Measurements from ENCODE around the gene PRKCE. TPM values are rescaled to one million over a fixed set of nuclear protein-coding genes. Genes with fewer than 3 reads are reported as not detected.

PRKCE gene
- total RNA-seq, 5 donors from 2014 or later (not counting 1 experiment from before 2014, with no cell fraction given): 16.5 to 29.8 (median 23.4) TPM

GRCh38 chr2:46002507-46002883, 351.0 kb downstream of the PRKCE start:
- ATAC-seq (replicated peaks in 1 of 4) (no peak), DNase-seq (no peak)
- H3K9me3 Mint-ChIP-seq: no peaks in the 10 kb centered on the region
- peaks cover 52% of the 10 kb centered on the region for H3K36me3 Mint-ChIP-seq
- no peak overlapping the region for H3K27ac ChIP-seq (ENCODE audit: low read length)
- ChIA-PET POLR2A (no interaction called here), CTCF (interaction anchor here (0.6 to 1.1 kb wide), 2 partner anchors 9 to 461 kb away, joined by 3 read pairs; no protein-coding TSS in a partner anchor)
- no peaks in the 10 kb centered on the region for H3K27me3 Mint-ChIP-seq
- no peaks in the 10 kb centered on the region for H3K4me1 Mint-ChIP-seq
- H3K4me3 ChIP-seq (ENCODE audit: control insufficient read depth in 1 of 2, extremely low read depth in 1 of 2, low read length in 1 of 2): no peak overlapping the region
- no peaks in the 10 kb centered on the region for H3K9me3 ChIP-seq
- 88% methylated on average over 1 of the region's 1 CpG for WGBS (ENCODE audit: insufficient coverage)
- no peaks in the 10 kb centered on the region for H3K27me3 ChIP-seq (replicated peaks in 1 of 2; ENCODE audit: control insufficient read depth in 2 of 2, extremely low read depth in 1 of 2, insufficient read depth in 2 of 2, low read length in 1 of 2)
- H3K27ac Mint-ChIP-seq: no peak overlapping the region
- H3K4me3 Mint-ChIP-seq: no peak overlapping the region
- H3K36me3 ChIP-seq (ENCODE audit: control insufficient read depth in 2 of 2, extremely low read depth in 1 of 2, insufficient read depth in 1 of 2, low read length in 1 of 2): peaks cover 0 to 6% of the 10 kb centered on the region in 2 donors
- H3K4me1 ChIP-seq (ENCODE audit: control insufficient read depth in 1 of 2, extremely low read depth in 1 of 2, insufficient read depth in 2 of 2, low read length in 2 of 2): no peaks in the 10 kb centered on the region

- no peak overlapping the region for H3K4me3 Mint-ChIP-seq
- no peak for DNase-seq
- 64% methylated on average over 2 of the region's 2 CpGs for WGBS (ENCODE audit: insufficient coverage)
- H3K27me3 Mint-ChIP-seq: no peaks in the 10 kb centered on the region
- Histone ChIP-seq H3K27ac (ENCODE audit: low read length) (no peak overlapping the region), H3K4me1 (ENCODE audit: control insufficient read depth in 1 of 2, extremely low read depth in 1 of 2, insufficient read depth in 2 of 2, low read length in 2 of 2) (no peaks in the 10 kb centered on the region), H3K4me3 (ENCODE audit: control insufficient read depth in 1 of 2, extremely low read depth in 1 of 2, low read length in 1 of 2) (no peak overlapping the region), H3K9me3 (no peaks in the 10 kb centered on the region), H3K36me3 (ENCODE audit: control insufficient read depth in 2 of 2, extremely low read depth in 1 of 2, insufficient read depth in 1 of 2, low read length in 1 of 2) (peaks cover 0 to 6% of the 10 kb centered on the region in 2 donors), H3K27me3 (replicated peaks in 1 of 2; ENCODE audit: control insufficient read depth in 2 of 2, extremely low read depth in 1 of 2, insufficient read depth in 2 of 2, low read length in 1 of 2) (no peaks in the 10 kb centered on the region)
- no peak overlapping the region for H3K27ac Mint-ChIP-seq
- peaks cover 56% of the 10 kb centered on the region for H3K36me3 Mint-ChIP-seq
- no peaks in the 10 kb centered on the region for H3K9me3 Mint-ChIP-seq
- no peak for ATAC-seq (replicated peaks in 1 of 4)
- H3K4me1 Mint-ChIP-seq: no peaks in the 10 kb centered on the region
- POLR2A ChIA-PET: no interaction called here
- CTCF ChIA-PET: interaction anchor here (0.6 to 1.1 kb wide), 2 partner anchors 9 to 460 kb away, joined by 3 read pairs; no protein-coding TSS in a partner anchor
Observed at GRCh38 chr2:46002947-46003346, 351.5 kb downstream of the PRKCE start.

GRCh38 chr2:46003903-46004473, 352.5 kb downstream of the PRKCE start:
- Mint-ChIP-seq H3K4me3 (no peak overlapping the region), H3K27ac (no peak overlapping the region), H3K27me3 (no peaks in the 10 kb centered on the region), H3K4me1 (no peaks in the 10 kb centered on the region), H3K9me3 (no peaks in the 10 kb centered on the region), H3K36me3 (peaks cover 64% of the 10 kb centered on the region)
- Histone ChIP-seq H3K27me3 (replicated peaks in 1 of 2; ENCODE audit: control insufficient read depth in 2 of 2, extremely low read depth in 1 of 2, insufficient read depth in 2 of 2, low read length in 1 of 2) (no peaks in the 10 kb centered on the region), H3K4me1 (ENCODE audit: control insufficient read depth in 1 of 2, extremely low read depth in 1 of 2, insufficient read depth in 2 of 2, low read length in 2 of 2) (no peaks in the 10 kb centered on the region), H3K4me3 (ENCODE audit: control insufficient read depth in 1 of 2, extremely low read depth in 1 of 2, low read length in 1 of 2) (no peak overlapping the region), H3K9me3 (no peaks in the 10 kb centered on the region), H3K27ac (ENCODE audit: low read length) (no peak overlapping the region), H3K36me3 (ENCODE audit: control insufficient read depth in 2 of 2, extremely low read depth in 1 of 2, insufficient read depth in 1 of 2, low read length in 1 of 2) (peaks cover 0 to 6% of the 10 kb centered on the region in 2 donors)
- ChIA-PET CTCF (interaction anchor here in 1 of 2 donors (0.6 kb wide), 1 partner anchor 12 kb away, joined by 3 read pairs; no protein-coding TSS in a partner anchor), POLR2A (no interaction called here)
- ATAC-seq (replicated peaks in 1 of 4) (no peak), DNase-seq (no peak)
- 94% methylated on average over 5 of the region's 9 CpGs for WGBS (ENCODE audit: insufficient coverage)

- ChIA-PET CTCF (interaction anchor here in 1 of 2 donors (0.9 kb wide), 1 partner anchor 14 kb away, joined by 3 read pairs; no protein-coding TSS in a partner anchor), POLR2A (no interaction called here)
- H3K9me3 Mint-ChIP-seq: no peaks in the 10 kb centered on the region
- H3K27me3 ChIP-seq (replicated peaks in 1 of 2; ENCODE audit: control insufficient read depth in 2 of 2, extremely low read depth in 1 of 2, insufficient read depth in 2 of 2, low read length in 1 of 2): no peaks in the 10 kb centered on the region
- peaks cover 60% of the 10 kb centered on the region for H3K36me3 Mint-ChIP-seq
- H3K9me3 ChIP-seq: no peaks in the 10 kb centered on the region
- H3K36me3 ChIP-seq (ENCODE audit: control insufficient read depth in 2 of 2, extremely low read depth in 1 of 2, insufficient read depth in 1 of 2, low read length in 1 of 2): peaks cover 0 to 6% of the 10 kb centered on the region in 2 donors
- no peaks in the 10 kb centered on the region for H3K4me1 Mint-ChIP-seq
- DNase-seq: no peak
- ATAC-seq (replicated peaks in 1 of 4): no peak
- H3K27me3 Mint-ChIP-seq: no peaks in the 10 kb centered on the region
- H3K4me1 ChIP-seq (ENCODE audit: control insufficient read depth in 1 of 2, extremely low read depth in 1 of 2, insufficient read depth in 2 of 2, low read length in 2 of 2): no peaks in the 10 kb centered on the region
- H3K4me3 ChIP-seq (ENCODE audit: control insufficient read depth in 1 of 2, extremely low read depth in 1 of 2, low read length in 1 of 2): no peak overlapping the region
- no peak overlapping the region for H3K27ac ChIP-seq (ENCODE audit: low read length)
- 100% methylated on average over 1 of the region's 7 CpGs for WGBS (ENCODE audit: insufficient coverage)
- H3K4me3 Mint-ChIP-seq: no peak overlapping the region
- no peak overlapping the region for H3K27ac Mint-ChIP-seq
Observed at GRCh38 chr2:46006473-46007025, 355.1 kb downstream of the PRKCE start.

GRCh38 chr2:46007412-46007811, 355.9 kb downstream of the PRKCE start:
- no peak overlapping the region for H3K27ac Mint-ChIP-seq
- 94% methylated on average over 11 of the region's 11 CpGs for WGBS (ENCODE audit: insufficient coverage)
- H3K4me3 ChIP-seq (ENCODE audit: control insufficient read depth in 1 of 2, extremely low read depth in 1 of 2, low read length in 1 of 2): no peak overlapping the region
- H3K27me3 Mint-ChIP-seq: no peaks in the 10 kb centered on the region
- ATAC-seq (replicated peaks in 1 of 4): no peak
- H3K4me1 Mint-ChIP-seq: no peaks in the 10 kb centered on the region
- ChIA-PET POLR2A (no interaction called here), CTCF (no interaction called here)
- no peaks in the 10 kb centered on the region for H3K9me3 Mint-ChIP-seq
- no peak for DNase-seq
- H3K4me1 ChIP-seq (ENCODE audit: control insufficient read depth in 1 of 2, extremely low read depth in 1 of 2, insufficient read depth in 2 of 2, low read length in 2 of 2): no peaks in the 10 kb centered on the region
- no peak overlapping the region for H3K4me3 Mint-ChIP-seq
- H3K36me3 ChIP-seq (ENCODE audit: control insufficient read depth in 2 of 2, extremely low read depth in 1 of 2, insufficient read depth in 1 of 2, low read length in 1 of 2): peaks cover 0 to 3% of the 10 kb centered on the region in 2 donors
- peaks cover 61% of the 10 kb centered on the region for H3K36me3 Mint-ChIP-seq
- H3K27me3 ChIP-seq (replicated peaks in 1 of 2; ENCODE audit: control insufficient read depth in 2 of 2, extremely low read depth in 1 of 2, insufficient read depth in 2 of 2, low read length in 1 of 2): no peaks in the 10 kb centered on the region
- no peaks in the 10 kb centered on the region for H3K9me3 ChIP-seq
- no peak overlapping the region for H3K27ac ChIP-seq (ENCODE audit: low read length)

- no peak overlapping the region for H3K4me3 ChIP-seq (ENCODE audit: control insufficient read depth in 1 of 2, extremely low read depth in 1 of 2, low read length in 1 of 2)
- 73% methylated on average over 3 of the region's 5 CpGs for WGBS (ENCODE audit: insufficient coverage)
- Mint-ChIP-seq H3K36me3 (peaks cover 61% of the 10 kb centered on the region), H3K9me3 (no peaks in the 10 kb centered on the region), H3K27me3 (no peaks in the 10 kb centered on the region), H3K4me3 (no peak overlapping the region), H3K27ac (no peak overlapping the region), H3K4me1 (no peaks in the 10 kb centered on the region)
- H3K36me3 ChIP-seq (ENCODE audit: control insufficient read depth in 2 of 2, extremely low read depth in 1 of 2, insufficient read depth in 1 of 2, low read length in 1 of 2): peaks cover 0 to 3% of the 10 kb centered on the region in 2 donors
- H3K27ac ChIP-seq (ENCODE audit: low read length): no peak overlapping the region
- ATAC-seq (replicated peaks in 1 of 4): no peak
- no peaks in the 10 kb centered on the region for H3K9me3 ChIP-seq
- ChIA-PET CTCF (no interaction called here), POLR2A (no interaction called here)
- no peak for DNase-seq
- H3K4me1 ChIP-seq (ENCODE audit: control insufficient read depth in 1 of 2, extremely low read depth in 1 of 2, insufficient read depth in 2 of 2, low read length in 2 of 2): no peaks in the 10 kb centered on the region
- no peaks in the 10 kb centered on the region for H3K27me3 ChIP-seq (replicated peaks in 1 of 2; ENCODE audit: control insufficient read depth in 2 of 2, extremely low read depth in 1 of 2, insufficient read depth in 2 of 2, low read length in 1 of 2)
Observed at GRCh38 chr2:46008091-46008870, 356.8 kb downstream of the PRKCE start.
